ENCODE measurements around the gene MATCAP1.

MATCAP1 gene

GRCh38 chr16:67170949-67171649 lies 12.7 kb downstream of the MATCAP1 start:
- no peak for DNase-seq

GRCh38 chr16:67170168-67170948 lies 13.4 kb downstream of the MATCAP1 start, which contains the start of gene NOL3:
NOL3 (plus strand) TSS chr16:67170538.
- no peak for DNase-seq

GRCh38 chr16:67169642-67170167 lies 14.1 kb downstream of the MATCAP1 start:
- peak; percentile 32 for DNase-seq

GRCh38 chr16:67169011-67169451 lies 14.7 kb downstream of the MATCAP1 start:
- DNase-seq: no peak

- DNase-seq: no peak
Observed at GRCh38 chr16:67167588-67167987, 16.2 kb downstream of the MATCAP1 start.

- DNase-seq: no peak
Observed at GRCh38 chr16:67166598-67167168, 17.1 kb downstream of the MATCAP1 start.

- DNase-seq: no peak
Observed at GRCh38 chr16:67166110-67166547, 17.6 kb downstream of the MATCAP1 start.

- no peak for DNase-seq
Observed at GRCh38 chr16:67165121-67166078, 18.4 kb downstream of the MATCAP1 start.

GRCh38 chr16:67164599-67165061 lies 19.1 kb downstream of the MATCAP1 start, which contains the start of gene HSF4:
HSF4 (plus strand) TSS chr16:67164745; CDS start chr16:67164812, 67 bp downstream.
- DNase-seq: no peak

- no peak for DNase-seq
Observed at GRCh38 chr16:67163999-67164558, 19.7 kb downstream of the MATCAP1 start.

- no peak for DNase-seq
Observed at GRCh38 chr16:67163164-67163998, 20.4 kb downstream of the MATCAP1 start.

GRCh38 chr16:67162506-67163163 lies 21.1 kb downstream of the MATCAP1 start:
- no peak for DNase-seq

GRCh38 chr16:67161595-67162058 lies 22.1 kb downstream of the MATCAP1 start:
- no peak for DNase-seq

- peak; percentile 57 for DNase-seq
Observed at GRCh38 chr16:67158637-67159600, 24.8 kb downstream of the MATCAP1 start.

- no peak for DNase-seq
Observed at GRCh38 chr16:67157892-67158635, 25.7 kb downstream of the MATCAP1 start.

GRCh38 chr16:67157106-67157748 lies 26.5 kb downstream of the MATCAP1 start:
- DNase-seq: no peak

- DNase-seq: no peak
Observed at GRCh38 chr16:67156143-67156844, 27.5 kb downstream of the MATCAP1 start.
